Heart left ventricle (tissue), 13 donors: Measurements from ENCODE around the gene IGSF9.

Experiments
- POLR2A ChIP-seq, 2 donors: fragments of 450-650 bp; IDR thresholded peaks; one replicate each; pipeline ENCODE4 v1.6.1; 2017; ENCODE audit warnings: antibody characterized with exemption in 2 of 2, mild to moderate bottlenecking in 2 of 2, moderate library complexity in 2 of 2
- TF ChIP-seq, protein P1 (sequence below), 12 donors: fragments of 200-600 bp; sonication (generic) in 4 of 12; IDR thresholded peaks; one replicate each; pipeline versions ENCODE4 v1.5.0 to v1.8.0; 2018 to 2022; ENCODE audit warnings: antibody characterized with exemption in 12 of 12, mild to moderate bottlenecking in 5 of 12
- donor health status: ischemic (EF 13 %, LVEDD 7.1; RV severe dilation, severe dysfunction).
- donor health status: DM: no; HTN: yes; CAD: no.
- donor health status: DM: no; HTN: no; CAD: no.
- donor health status: ischemic (EF 25% LVEDD 6.9; RV normal size, moderate dysfunction).
- donor health status: ischemic (EF 25% LVEDD 5.7; RV mildly dilated, moderate dysfunction).
- donor health status: ischemic (EF 35%, LVEDD 5.7; RV mildly dilated, moderate dysfunction).
- donor health status: nonischemic (EF 11% LVEDD 7.7; RV severe dilation, severe dysfunction).
- donor health status: DM: yes; HTN: yes; CAD: no.
- donor health status: PGD.
- donor health status: ischemic (EF 29% LVEDD 5.4; RV normal size, mild dysfunction).
- donor health status: nonischemic (EF 23%, LVEDD 6.1; RV moderate dilation, normal function).

DNA sequence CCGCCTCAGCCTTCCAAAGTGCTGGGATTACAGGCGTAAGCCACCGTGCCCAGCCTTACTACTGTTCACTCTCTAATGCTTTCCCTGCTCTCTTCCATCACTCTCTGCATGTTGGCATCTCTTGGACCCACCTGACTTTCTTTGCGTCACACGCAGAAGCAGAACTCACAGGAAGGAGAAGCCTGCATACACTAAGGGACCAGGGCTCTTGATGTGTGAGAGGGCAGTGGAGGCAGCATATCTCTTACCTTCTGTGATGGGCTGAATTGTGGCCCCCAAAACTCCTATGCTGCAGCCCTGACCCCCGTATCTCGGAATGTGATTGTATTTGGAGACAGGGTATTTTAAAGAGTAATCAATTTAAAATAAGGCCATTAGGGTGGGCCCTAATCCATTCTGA lies 35.4 kb upstream of the IGSF9 start:
- TF ChIP-seq, protein P1, sequence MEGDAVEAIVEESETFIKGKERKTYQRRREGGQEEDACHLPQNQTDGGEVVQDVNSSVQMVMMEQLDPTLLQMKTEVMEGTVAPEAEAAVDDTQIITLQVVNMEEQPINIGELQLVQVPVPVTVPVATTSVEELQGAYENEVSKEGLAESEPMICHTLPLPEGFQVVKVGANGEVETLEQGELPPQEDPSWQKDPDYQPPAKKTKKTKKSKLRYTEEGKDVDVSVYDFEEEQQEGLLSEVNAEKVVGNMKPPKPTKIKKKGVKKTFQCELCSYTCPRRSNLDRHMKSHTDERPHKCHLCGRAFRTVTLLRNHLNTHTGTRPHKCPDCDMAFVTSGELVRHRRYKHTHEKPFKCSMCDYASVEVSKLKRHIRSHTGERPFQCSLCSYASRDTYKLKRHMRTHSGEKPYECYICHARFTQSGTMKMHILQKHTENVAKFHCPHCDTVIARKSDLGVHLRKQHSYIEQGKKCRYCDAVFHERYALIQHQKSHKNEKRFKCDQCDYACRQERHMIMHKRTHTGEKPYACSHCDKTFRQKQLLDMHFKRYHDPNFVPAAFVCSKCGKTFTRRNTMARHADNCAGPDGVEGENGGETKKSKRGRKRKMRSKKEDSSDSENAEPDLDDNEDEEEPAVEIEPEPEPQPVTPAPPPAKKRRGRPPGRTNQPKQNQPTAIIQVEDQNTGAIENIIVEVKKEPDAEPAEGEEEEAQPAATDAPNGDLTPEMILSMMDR (IDR thresholded peaks at IDR 0.05) = no peak
- no peak for TF ChIP-seq POLR2A (IDR thresholded peaks at IDR 0.05)
